SK-N-SH (cell line): ENCODE measurements around the gene WHAMM. TPM values are rescaled to one million over a fixed set of nuclear protein-coding genes. Genes with fewer than 3 reads are reported as not detected.

Experiments
- CTCF ChIA-PET: fragments of 300-600, 350-600 bp; formaldehyde crosslinking; extraction: SDS; loops from one replicate; lab custom pipeline; 2021; lab: Yijun Ruan, JAX
- POLR2A ChIA-PET: fragments of 350-600 bp; sonication (Branson Sonifier 250); formaldehyde crosslinking; extraction: SDS; loops from one replicate; lab custom pipeline; 2020; ENCODE audit warnings: antibody characterized with exemption, inconsistent platforms; lab: Yijun Ruan, JAX
- DNase-seq: peaks from one replicate; pipeline ENCODE4 v3.0.0; 2012
- H2AFZ ChIP-seq: fragments of 200-600 bp; sonication (generic); 2 replicates; pipeline ENCODE4 v1.8.1; 2016; ENCODE audit warnings: antibody characterized with exemption, mild to moderate bottlenecking, low read depth
- H3F3A ChIP-seq: fragments of 200-600 bp; sonication (generic); replicated peaks from 2 replicates; pipeline ENCODE3; 2016; ENCODE audit warnings: antibody characterized with exemption, mild to moderate bottlenecking; ENCODE audit not compliant: insufficient read depth
- H3K27ac ChIP-seq, 2 experiments: fragments of 200-500 bp in 1 of 2; fragments of 200-600 bp in 1 of 2; sonication (Bioruptor generic) in 1 of 2; sonication (generic), shearing (Covaris generic) in 1 of 2; 2 replicates each; pipeline versions ENCODE4 v1.5.1 to v1.6.1; 2014 to 2016; ENCODE audit warnings: low read depth in 2 of 2, inconsistent platforms in 1 of 2, low read length in 1 of 2, mild to moderate bottlenecking in 1 of 2, mixed read lengths in 1 of 2
- H3K27me3 ChIP-seq: fragments of 200-600 bp; sonication (generic), shearing (Covaris generic); 2 replicates; pipeline ENCODE4 v1.6.1; 2016; ENCODE audit warnings: mixed run types; ENCODE audit not compliant: insufficient read depth
- H3K36me3 ChIP-seq, 2 experiments: fragments of 200-500 bp in 1 of 2; fragments of 200-600 bp in 1 of 2; sonication (Bioruptor generic) in 1 of 2; sonication (generic) in 1 of 2; replicated peaks in 1 of 2; 2 replicates each; pipeline versions ENCODE3 to v1.5.1; 2014 to 2016; ENCODE audit warnings: low read length in 1 of 2, mild to moderate bottlenecking in 1 of 2; ENCODE audit not compliant: insufficient read depth in 2 of 2, control insufficient read depth in 1 of 2
- H3K4me1 ChIP-seq, 2 experiments: fragments of 200-500 bp in 1 of 2; fragments of 200-600 bp in 1 of 2; sonication (Bioruptor generic) in 1 of 2; sonication (generic), shearing (Covaris generic) in 1 of 2; 2 replicates each; pipeline versions ENCODE4 v1.5.1 to v1.6.1; 2014 to 2016; ENCODE audit warnings: low read depth in 1 of 2, low read length in 1 of 2, mixed run types in 1 of 2; ENCODE audit not compliant: insufficient read depth in 2 of 2, control insufficient read depth in 1 of 2
- H3K4me2 ChIP-seq: fragments of 200-600 bp; sonication (generic), shearing (Covaris generic); 2 replicates; pipeline ENCODE4 v1.6.1; 2017; ENCODE audit warnings: mixed run types
- H3K4me3 ChIP-seq, 2 experiments: fragments of 200-500 bp in 1 of 2; fragments of 200-600 bp in 1 of 2; sonication (Bioruptor generic) in 1 of 2; sonication (generic), shearing (Covaris generic) in 1 of 2; 2 replicates each; pipeline versions ENCODE4 v1.5.1 to v1.8.1; 2014 to 2016; ENCODE audit warnings: low read depth in 2 of 2, inconsistent platforms in 1 of 2, low read length in 1 of 2, mild to moderate bottlenecking in 1 of 2, mixed read lengths in 1 of 2, moderate library complexity in 1 of 2
- H3K79me2 ChIP-seq: fragments of 200-600 bp; sonication (generic); 2 replicates; pipeline ENCODE4 v1.8.1; 2017; ENCODE audit warnings: mild to moderate bottlenecking; ENCODE audit not compliant: insufficient read depth
- H3K9ac ChIP-seq: fragments of 200-600 bp; sonication (generic); 2 replicates; pipeline ENCODE4 v1.6.1; 2017; ENCODE audit warnings: mixed run types
- H3K9me2 ChIP-seq: fragments of 200-600 bp; sonication (generic); 2 replicates; pipeline ENCODE4 v1.6.1; 2017; ENCODE audit warnings: mixed run types
- H3K9me3 ChIP-seq: fragments of 200-600 bp; sonication (generic); 2 replicates; pipeline ENCODE4 v1.6.1; 2017; ENCODE audit warnings: mixed run types, mild to moderate bottlenecking, moderate library complexity
- H4K20me1 ChIP-seq: fragments of 200-600 bp; sonication (generic); 2 replicates; pipeline ENCODE4 v1.6.1; 2017; ENCODE audit warnings: mild to moderate bottlenecking, mixed run types; ENCODE audit not compliant: insufficient read depth
- CHD2 ChIP-seq: fragments of 150-350 bp; IDR thresholded peaks from 2 replicates; pipeline ENCODE4 v1.6.1; 2018; ENCODE audit warnings: low read length; ENCODE audit not compliant: partially characterized antibody
- ELF1 ChIP-seq: IDR thresholded peaks from 2 replicates; pipeline ENCODE4 v1.4.0; 2012
- EZH2phosphoT487 ChIP-seq: fragments of 200-600 bp; sonication (generic); IDR thresholded peaks from 2 replicates; pipeline ENCODE4 v1.6.1; 2017; ENCODE audit warnings: low read depth, mixed run types, mild to moderate bottlenecking, antibody characterized with exemption, moderate library complexity, borderline replicate concordance
- FOSL2 ChIP-seq: IDR thresholded peaks from 2 replicates; pipeline ENCODE4 v1.4.0; 2012; ENCODE audit warnings: low read depth, mild to moderate bottlenecking, moderate library complexity, borderline replicate concordance
- GABPA ChIP-seq: IDR thresholded peaks from 2 replicates; pipeline ENCODE4 v1.4.0; 2012; ENCODE audit warnings: low read depth, mild to moderate bottlenecking
- GATA2 ChIP-seq: sonication (generic); formaldehyde crosslinking; IDR thresholded peaks from 2 replicates; pipeline ENCODE4 v1.5.0; 2020; ENCODE audit warnings: mild to moderate bottlenecking, missing genetic modification reagents
- IRF3 ChIP-seq: fragments of 150-350 bp; IDR thresholded peaks from 2 replicates; pipeline ENCODE4 v1.6.1; 2016; ENCODE audit warnings: mild to moderate bottlenecking, low read depth, low read length
- JUND ChIP-seq: IDR thresholded peaks from 2 replicates; pipeline ENCODE4 v1.4.0; 2012
- MAX ChIP-seq: IDR thresholded peaks from 2 replicates; pipeline ENCODE4 v1.4.0; 2012; ENCODE audit warnings: low read depth
- MEF2A ChIP-seq: IDR thresholded peaks from 2 replicates; pipeline ENCODE4 v1.4.0; 2012; ENCODE audit warnings: low read depth, borderline replicate concordance
- MXI1 ChIP-seq: IDR thresholded peaks from 2 replicates; pipeline ENCODE4 v1.6.1; 2012; ENCODE audit warnings: mild to moderate bottlenecking, low read depth, low read length, improper control_type of control experiment
- PBX3 ChIP-seq: IDR thresholded peaks from 2 replicates; pipeline ENCODE4; 2012
- POLR2AphosphoS5 ChIP-seq: IDR thresholded peaks from 2 replicates; pipeline ENCODE4 v1.6.1; 2012; ENCODE audit warnings: low read depth, low read length
- RAD21 ChIP-seq: IDR thresholded peaks from 2 replicates; pipeline ENCODE4 v1.6.1; 2012; ENCODE audit warnings: mild to moderate bottlenecking, low read length
- RCOR1 ChIP-seq: fragments of 150-350 bp; IDR thresholded peaks from 2 replicates; pipeline ENCODE4 v1.6.1; 2017; ENCODE audit warnings: antibody characterized with exemption, low read length
- RXRA ChIP-seq: IDR thresholded peaks from 2 replicates; pipeline ENCODE4 v1.4.0; 2012; ENCODE audit warnings: low read depth, mild to moderate bottlenecking, borderline replicate concordance
- SIN3A ChIP-seq: IDR thresholded peaks from 2 replicates; pipeline ENCODE4 v1.6.1; 2012; ENCODE audit warnings: low read depth, mild to moderate bottlenecking, low read length, moderate library complexity, borderline replicate concordance
- TCF12 ChIP-seq: IDR thresholded peaks from 2 replicates; pipeline ENCODE4 v1.4.0; 2012
- WGBS: methylation state at CpG from one replicate; pipeline ENCODE4 v1.1.6; 2017; ENCODE audit warnings: low lambda C conversion rate; 5-methylcytosine and 5-hydroxymethylcytosine counted together
- polyA plus RNA-seq, 3 experiments: library from polyadenylated mRNA; depleted of rRNA; stranded (reverse); fragments of >200 nt; gene quantifications; 2 replicates each; pipeline ENCODE4 v1.2.3, GENCODE V29; 2012

WHAMM gene
- polyA plus RNA-seq, 1 of the 3 experiments (the other 2 are of a cell fraction): 2.3 TPM

- Histone ChIP-seq H3K4me2 (no peak overlapping the region), H3K9me3 (no peaks in the 10 kb centered on the region), H3K4me3 (no peak overlapping the region), H3K4me1 (peaks cover 0 to 4% of the 10 kb centered on the region in 2 experiments; a peak in 2 of 4 replicates)
- WGBS: 95% methylated on average over 7 of the region's 10 CpGs
- TF ChIP-seq IRF3 (no peak), MXI1 (no peak), SIN3A (no peak), RCOR1 (no peak), GABPA (no peak), EZH2phosphoT487 (no peak), FOSL2 (no peak), RXRA (no peak), JUND (no peak), GATA2 (CRISPR knock-in tag) (no peak), MAX (no peak), ELF1 (no peak), MEF2A (no peak), TCF12 (no peak), CHD2 (no peak), RAD21 (no peak), PBX3 (no peak), POLR2AphosphoS5 (no peak)
- TF ChIP-seq, all 33 proteins: peak for 0
- POLR2A ChIA-PET: no interaction called here
- H3K79me2 ChIP-seq: no peaks in the 10 kb centered on the region
- DNase-seq: no peak
- no peak overlapping the region for H3K9ac ChIP-seq
- H4K20me1 ChIP-seq: no peaks in the 10 kb centered on the region
- no peak overlapping the region for H2AFZ ChIP-seq
- no peaks in the 10 kb centered on the region for H3K27me3 ChIP-seq
- no peak overlapping the region for H3K27ac ChIP-seq
- no peaks in the 10 kb centered on the region for H3K9me2 ChIP-seq
- H3F3A ChIP-seq: peaks cover 8% of the 10 kb centered on the region
- H3K36me3 ChIP-seq: no peaks in the 10 kb centered on the region
- CTCF ChIA-PET: interaction anchor here (0.5 kb wide), 1 partner anchor 138 kb away, joined by 3 read pairs; no protein-coding TSS in a partner anchor
Measured at GRCh38 chr15:82856397-82857170, 47.2 kb downstream of the WHAMM start.
